HepG2 (cell line): ENCODE measurements around the gene TGFA.

Experiments
- CBX2 ChIP-seq, 2 experiments: fragments of 200-600 bp in 1 of 2; sonication (generic); formaldehyde crosslinking in 1 of 2; IDR thresholded peaks; 2 replicates each; pipeline versions ENCODE4 v1.7.0 to v1.8.1; 2018 to 2022; ENCODE audit warnings: low read depth in 2 of 2, low read length in 1 of 2, mild to moderate bottlenecking in 1 of 2, missing genetic modification reagents in 1 of 2
- MAF1 ChIP-seq: sonication (generic); formaldehyde crosslinking; IDR thresholded peaks from 2 replicates; pipeline ENCODE4 v1.5.0; 2020; ENCODE audit warnings: missing genetic modification reagents, borderline replicate concordance
- MXI1 ChIP-seq: IDR thresholded peaks from 3 replicates; pipeline ENCODE4 v1.6.1; 2012; ENCODE audit warnings: low read depth, low read length, inconsistent platforms, borderline replicate concordance
- NFYB ChIP-seq: sonication (generic); formaldehyde crosslinking; IDR thresholded peaks from 2 replicates; pipeline ENCODE4 v1.4.0; 2020; ENCODE audit warnings: missing genetic modification reagents
- REST ChIP-seq, 2 experiments: IDR thresholded peaks; 2 replicates each; pipeline ENCODE4 v1.6.1; 2011 to 2012; ENCODE audit warnings: low read length in 2 of 2, borderline replicate concordance in 1 of 2, low read depth in 1 of 2, mild to moderate bottlenecking in 1 of 2, moderate library complexity in 1 of 2
- ZNF205 ChIP-seq: IDR thresholded peaks from 2 replicates; pipeline ENCODE4 v1.6.1; 2018; ENCODE audit warnings: missing biosample characterization, missing genetic modification reagents
- ZNF776 ChIP-seq: sonication (generic); formaldehyde crosslinking; IDR thresholded peaks from 2 replicates; pipeline ENCODE4 v1.4.0; 2020; ENCODE audit warnings: mild to moderate bottlenecking, missing genetic modification reagents
- ZNF788 ChIP-seq: sonication (generic); formaldehyde crosslinking; IDR thresholded peaks from 2 replicates; pipeline ENCODE4 v1.5.0; 2020; ENCODE audit warnings: mild to moderate bottlenecking, missing genetic modification reagents, borderline replicate concordance
- TF ChIP-seq, protein P1 (sequence below): sonication (generic); formaldehyde crosslinking; IDR thresholded peaks from 2 replicates; pipeline ENCODE4 v1.5.0; 2020; ENCODE audit warnings: mild to moderate bottlenecking, missing genetic modification reagents, borderline replicate concordance
- TF ChIP-seq, protein P2 (sequence below): sonication (generic); formaldehyde crosslinking; IDR thresholded peaks from 2 replicates; pipeline ENCODE4 v1.8.1; 2022; ENCODE audit warnings: low read depth, mild to moderate bottlenecking, missing genetic modification reagents
- TF ChIP-seq, protein P3 (sequence below): IDR thresholded peaks from 2 replicates; pipeline ENCODE4 v1.6.1; 2016
- TF ChIP-seq, protein P4 (sequence below): sonication (generic); formaldehyde crosslinking; IDR thresholded peaks from 2 replicates; pipeline ENCODE4 v1.8.1; 2023; ENCODE audit warnings: mild to moderate bottlenecking, moderate library complexity, missing genetic modification reagents

DNA sequence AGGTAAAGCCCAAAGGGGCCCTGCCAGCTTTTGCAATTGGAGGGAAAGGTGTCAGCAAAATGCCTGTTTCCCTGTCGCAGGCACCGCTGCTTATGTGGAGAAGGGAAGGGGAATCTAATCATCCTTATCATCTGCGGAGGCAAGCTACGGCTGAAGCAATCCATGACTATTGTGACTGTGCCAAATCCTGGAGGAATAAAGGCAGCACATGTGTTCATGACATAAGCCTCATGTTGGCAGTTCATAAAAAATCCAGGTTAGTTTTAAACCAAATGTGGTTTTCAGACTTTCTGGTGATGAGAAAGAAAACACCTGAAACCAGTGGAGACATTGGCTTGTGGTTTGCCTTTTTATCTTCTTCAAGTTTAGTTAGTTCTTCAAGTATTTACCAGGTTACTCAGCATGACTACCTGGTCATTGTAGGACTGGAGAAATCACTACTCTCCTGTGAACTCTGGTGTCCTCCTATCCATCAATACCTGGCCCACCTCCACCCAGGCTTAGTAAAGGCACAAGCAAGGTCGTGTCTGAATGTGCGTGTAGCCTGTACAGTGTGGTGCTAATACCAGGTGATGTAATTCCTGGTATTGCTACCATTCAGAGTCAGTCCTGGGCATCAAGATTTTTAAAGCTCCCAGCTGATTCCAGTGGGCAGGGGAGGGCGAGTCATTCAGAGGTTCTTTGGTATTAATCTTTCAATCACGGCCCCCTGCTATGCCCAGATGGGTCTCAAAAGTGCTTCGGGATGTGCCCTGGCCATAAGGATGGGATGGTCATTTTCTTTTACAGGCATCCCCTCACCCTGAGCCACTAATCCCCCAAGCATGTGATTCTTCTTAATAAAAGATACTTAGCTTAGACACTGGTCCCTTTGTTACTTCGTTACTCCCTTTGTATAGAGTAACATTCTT, 96.8 kb downstream of the TGFA start:
- TF ChIP-seq ZNF776 (no peak), CBX2 (IDR thresholded peaks at IDR 0.05; ENCODE audit: low read depth, low read length) (no peak), CBX2 (CRISPR knock-in tag; IDR thresholded peaks at IDR 0.05; ENCODE audit: low read depth) (no peak), MAF1 (CRISPR knock-in tag) (no peak), REST (IDR thresholded peaks at IDR 0.05; ENCODE audit: borderline replicate concordance in 1 of 2, low read depth in 1 of 2, low read length in 2 of 2) (no peak), ZNF205 (CRISPR knock-in tag) (no peak), ZNF788 (CRISPR knock-in tag) (no peak), NFYB (no peak), MXI1 (no peak)
- TF ChIP-seq, protein P1, sequence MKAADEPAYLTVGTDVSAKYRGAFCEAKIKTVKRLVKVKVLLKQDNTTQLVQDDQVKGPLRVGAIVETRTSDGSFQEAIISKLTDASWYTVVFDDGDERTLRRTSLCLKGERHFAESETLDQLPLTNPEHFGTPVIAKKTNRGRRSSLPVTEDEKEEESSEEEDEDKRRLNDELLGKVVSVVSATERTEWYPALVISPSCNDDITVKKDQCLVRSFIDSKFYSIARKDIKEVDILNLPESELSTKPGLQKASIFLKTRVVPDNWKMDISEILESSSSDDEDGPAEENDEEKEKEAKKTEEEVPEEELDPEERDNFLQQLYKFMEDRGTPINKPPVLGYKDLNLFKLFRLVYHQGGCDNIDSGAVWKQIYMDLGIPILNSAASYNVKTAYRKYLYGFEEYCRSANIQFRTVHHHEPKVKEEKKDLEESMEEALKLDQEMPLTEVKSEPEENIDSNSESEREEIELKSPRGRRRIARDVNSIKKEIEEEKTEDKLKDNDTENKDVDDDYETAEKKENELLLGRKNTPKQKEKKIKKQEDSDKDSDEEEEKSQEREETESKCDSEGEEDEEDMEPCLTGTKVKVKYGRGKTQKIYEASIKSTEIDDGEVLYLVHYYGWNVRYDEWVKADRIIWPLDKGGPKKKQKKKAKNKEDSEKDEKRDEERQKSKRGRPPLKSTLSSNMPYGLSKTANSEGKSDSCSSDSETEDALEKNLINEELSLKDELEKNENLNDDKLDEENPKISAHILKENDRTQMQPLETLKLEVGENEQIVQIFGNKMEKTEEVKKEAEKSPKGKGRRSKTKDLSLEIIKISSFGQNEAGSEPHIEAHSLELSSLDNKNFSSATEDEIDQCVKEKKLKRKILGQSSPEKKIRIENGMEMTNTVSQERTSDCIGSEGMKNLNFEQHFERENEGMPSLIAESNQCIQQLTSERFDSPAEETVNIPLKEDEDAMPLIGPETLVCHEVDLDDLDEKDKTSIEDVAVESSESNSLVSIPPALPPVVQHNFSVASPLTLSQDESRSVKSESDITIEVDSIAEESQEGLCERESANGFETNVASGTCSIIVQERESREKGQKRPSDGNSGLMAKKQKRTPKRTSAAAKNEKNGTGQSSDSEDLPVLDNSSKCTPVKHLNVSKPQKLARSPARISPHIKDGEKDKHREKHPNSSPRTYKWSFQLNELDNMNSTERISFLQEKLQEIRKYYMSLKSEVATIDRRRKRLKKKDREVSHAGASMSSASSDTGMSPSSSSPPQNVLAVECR (CRISPR knock-in tag): no peak
- TF ChIP-seq, protein P2, sequence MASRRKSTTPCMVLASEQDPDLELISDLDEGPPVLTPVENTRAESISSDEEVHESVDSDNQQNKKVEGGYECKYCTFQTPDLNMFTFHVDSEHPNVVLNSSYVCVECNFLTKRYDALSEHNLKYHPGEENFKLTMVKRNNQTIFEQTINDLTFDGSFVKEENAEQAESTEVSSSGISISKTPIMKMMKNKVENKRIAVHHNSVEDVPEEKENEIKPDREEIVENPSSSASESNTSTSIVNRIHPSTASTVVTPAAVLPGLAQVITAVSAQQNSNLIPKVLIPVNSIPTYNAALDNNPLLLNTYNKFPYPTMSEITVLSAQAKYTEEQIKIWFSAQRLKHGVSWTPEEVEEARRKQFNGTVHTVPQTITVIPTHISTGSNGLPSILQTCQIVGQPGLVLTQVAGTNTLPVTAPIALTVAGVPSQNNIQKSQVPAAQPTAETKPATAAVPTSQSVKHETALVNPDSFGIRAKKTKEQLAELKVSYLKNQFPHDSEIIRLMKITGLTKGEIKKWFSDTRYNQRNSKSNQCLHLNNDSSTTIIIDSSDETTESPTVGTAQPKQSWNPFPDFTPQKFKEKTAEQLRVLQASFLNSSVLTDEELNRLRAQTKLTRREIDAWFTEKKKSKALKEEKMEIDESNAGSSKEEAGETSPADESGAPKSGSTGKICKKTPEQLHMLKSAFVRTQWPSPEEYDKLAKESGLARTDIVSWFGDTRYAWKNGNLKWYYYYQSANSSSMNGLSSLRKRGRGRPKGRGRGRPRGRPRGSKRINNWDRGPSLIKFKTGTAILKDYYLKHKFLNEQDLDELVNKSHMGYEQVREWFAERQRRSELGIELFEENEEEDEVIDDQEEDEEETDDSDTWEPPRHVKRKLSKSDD (CRISPR knock-in tag): no peak
- TF ChIP-seq, protein P3, sequence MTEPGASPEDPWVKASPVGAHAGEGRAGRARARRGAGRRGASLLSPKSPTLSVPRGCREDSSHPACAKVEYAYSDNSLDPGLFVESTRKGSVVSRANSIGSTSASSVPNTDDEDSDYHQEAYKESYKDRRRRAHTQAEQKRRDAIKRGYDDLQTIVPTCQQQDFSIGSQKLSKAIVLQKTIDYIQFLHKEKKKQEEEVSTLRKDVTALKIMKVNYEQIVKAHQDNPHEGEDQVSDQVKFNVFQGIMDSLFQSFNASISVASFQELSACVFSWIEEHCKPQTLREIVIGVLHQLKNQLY (CRISPR knock-in tag): no peak
- TF ChIP-seq, protein P4, sequence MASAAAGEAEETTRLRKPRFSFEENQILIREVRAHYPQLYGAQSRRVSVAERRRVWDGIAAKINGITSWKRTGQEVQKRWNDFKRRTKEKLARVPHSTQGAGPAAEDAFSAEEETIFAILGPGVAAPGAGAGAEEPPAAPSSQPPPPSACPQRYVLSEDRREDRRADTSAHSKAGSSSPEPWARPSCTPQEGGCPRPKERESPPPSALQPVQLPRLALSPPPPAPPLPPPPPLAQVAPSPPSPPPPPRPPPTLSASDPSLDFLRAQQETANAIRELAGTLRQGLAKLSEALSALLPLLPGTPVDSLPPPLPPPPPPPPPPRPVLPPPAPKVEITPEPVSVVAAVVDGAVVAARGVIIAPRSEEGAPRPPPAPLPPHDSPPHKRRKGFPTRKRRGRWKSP: no peak
